ENCODE measurements around the gene PDGFD.

PDGFD gene

DNA sequence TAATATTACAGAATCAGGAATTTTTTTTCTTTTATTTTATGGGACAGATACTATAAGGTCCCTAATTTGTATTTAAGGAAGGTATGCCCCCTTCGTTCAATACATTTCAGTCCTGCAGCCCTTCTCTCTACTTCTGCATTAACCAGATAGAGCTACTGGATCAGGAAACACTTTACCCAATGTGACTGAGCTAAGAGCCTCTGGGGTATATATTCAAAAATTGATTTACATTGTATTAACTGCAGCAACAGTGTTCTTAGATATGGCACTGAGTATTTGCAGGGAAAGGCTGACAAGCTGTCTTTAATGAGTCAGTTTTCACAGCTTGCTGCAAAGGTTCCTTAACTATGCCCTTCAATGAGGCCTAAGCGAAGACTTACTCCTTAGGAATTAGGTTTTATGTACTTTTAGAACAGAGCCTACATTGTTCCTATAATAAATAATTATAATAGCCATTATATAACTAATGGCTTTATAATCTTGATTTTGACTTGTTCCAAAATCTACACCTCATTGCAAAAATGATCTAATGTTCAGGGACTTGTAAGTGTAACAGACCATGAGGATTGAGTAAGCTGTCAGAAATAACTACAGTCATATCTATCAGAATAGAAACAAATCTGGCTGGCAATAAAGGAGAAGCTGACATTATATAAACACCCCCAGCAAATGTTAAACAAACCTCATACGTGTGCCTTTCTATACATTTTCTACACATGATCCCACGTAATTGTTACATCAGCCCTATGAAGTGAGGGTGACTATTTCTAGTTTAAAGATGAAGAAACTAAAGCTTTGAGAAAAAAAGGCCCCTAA, 72.5 kb downstream of the PDGFD start:
- no peaks in the 10 kb centered on the region for H3K9me3 ChIP-seq (ENCODE audit: control insufficient read depth, insufficient read depth, low read length)
- no peaks in the 10 kb centered on the region for H3K27me3 ChIP-seq (ENCODE audit: control insufficient read depth, insufficient read depth, low read length)
- H3K9ac ChIP-seq (ENCODE audit: low read depth, low read length) = no peak overlapping the region
- H3K36me3 ChIP-seq (ENCODE audit: control insufficient read depth, insufficient read depth, low read length) = no peaks in the 10 kb centered on the region
- H3K4me3 ChIP-seq (ENCODE audit: low read depth, low read length) = no peak overlapping the region
- no peaks in the 10 kb centered on the region for H3K4me1 ChIP-seq (ENCODE audit: control insufficient read depth, insufficient read depth, low read length)

DNA sequence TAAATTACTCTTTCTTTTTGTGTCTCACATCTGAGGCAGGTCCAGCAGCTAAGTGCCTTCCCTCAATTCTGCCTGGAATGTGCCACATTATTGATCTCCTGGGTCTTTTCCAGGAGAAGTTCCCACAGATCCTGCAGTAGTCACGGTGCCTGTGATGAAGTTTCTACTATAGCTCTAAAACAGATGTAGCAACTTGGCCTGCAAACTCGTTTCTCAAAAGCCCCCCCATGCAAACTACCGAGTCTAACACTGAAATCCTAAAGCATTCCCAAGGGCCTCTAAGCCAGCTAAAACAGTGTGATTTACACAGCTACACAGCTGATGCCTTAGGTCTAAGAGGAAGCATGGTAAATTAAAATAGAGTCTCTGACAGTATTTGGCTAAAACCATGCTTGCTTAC, 73.2 kb downstream of the PDGFD start:
- no peaks in the 10 kb centered on the region for H3K4me1 ChIP-seq (ENCODE audit: control insufficient read depth, insufficient read depth, low read length)
- no peak overlapping the region for H3K9ac ChIP-seq (ENCODE audit: low read depth, low read length)
- H3K4me3 ChIP-seq (ENCODE audit: low read depth, low read length) = no peak overlapping the region
- no peaks in the 10 kb centered on the region for H3K9me3 ChIP-seq (ENCODE audit: control insufficient read depth, insufficient read depth, low read length)
- H3K27me3 ChIP-seq (ENCODE audit: control insufficient read depth, insufficient read depth, low read length) = no peaks in the 10 kb centered on the region
- no peaks in the 10 kb centered on the region for H3K36me3 ChIP-seq (ENCODE audit: control insufficient read depth, insufficient read depth, low read length)

DNA sequence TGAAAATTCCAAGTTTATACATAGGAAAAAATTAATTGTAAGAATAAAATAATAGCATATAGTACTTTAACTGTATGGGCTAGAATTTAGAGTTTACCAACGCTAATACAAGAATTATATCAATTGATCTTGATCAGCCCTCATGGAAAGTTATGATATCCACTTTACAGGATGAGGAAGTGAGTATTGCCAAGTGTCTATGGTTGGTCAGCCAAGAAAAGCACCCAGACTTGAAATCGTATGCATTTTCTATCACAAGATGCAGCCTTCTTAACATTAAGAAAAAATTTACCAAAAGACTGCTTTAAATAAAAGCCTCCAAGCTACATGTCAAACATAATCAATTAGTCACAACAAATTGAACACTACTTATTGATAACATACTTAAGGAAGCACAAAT, 74.5 kb downstream of the PDGFD start:
- Histone ChIP-seq H3K4me1 (ENCODE audit: control insufficient read depth, insufficient read depth, low read length) (no peaks in the 10 kb centered on the region), H3K9ac (ENCODE audit: low read depth, low read length) (no peak overlapping the region), H3K27me3 (ENCODE audit: control insufficient read depth, insufficient read depth, low read length) (no peaks in the 10 kb centered on the region), H3K4me3 (ENCODE audit: low read depth, low read length) (no peak overlapping the region), H3K9me3 (ENCODE audit: control insufficient read depth, insufficient read depth, low read length) (no peaks in the 10 kb centered on the region), H3K36me3 (ENCODE audit: control insufficient read depth, insufficient read depth, low read length) (no peaks in the 10 kb centered on the region)

DNA sequence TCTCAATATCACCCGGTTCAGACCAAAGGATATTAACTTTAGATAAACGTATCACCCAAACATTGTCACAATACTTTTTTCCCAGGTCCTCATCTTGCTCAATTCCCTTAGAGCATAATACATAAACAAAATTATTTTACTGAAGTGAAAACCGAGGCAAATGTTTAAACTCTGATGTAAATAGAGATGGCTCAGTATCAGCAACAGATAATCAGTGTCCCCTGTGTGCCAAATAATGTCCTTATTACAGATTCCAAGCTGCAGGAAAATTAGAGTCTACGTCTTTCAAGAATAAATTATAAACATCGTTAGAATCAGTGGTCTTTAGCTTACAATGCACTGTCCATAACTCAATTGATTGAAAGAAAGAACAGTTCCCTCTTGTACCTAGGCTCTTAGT, 77.3 kb downstream of the PDGFD start:
- no peaks in the 10 kb centered on the region for H3K4me1 ChIP-seq (ENCODE audit: control insufficient read depth, insufficient read depth, low read length)
- no peaks in the 10 kb centered on the region for H3K36me3 ChIP-seq (ENCODE audit: control insufficient read depth, insufficient read depth, low read length)
- H3K9ac ChIP-seq (ENCODE audit: low read depth, low read length) = no peak overlapping the region
- no peak overlapping the region for H3K4me3 ChIP-seq (ENCODE audit: low read depth, low read length)
- no peaks in the 10 kb centered on the region for H3K27me3 ChIP-seq (ENCODE audit: control insufficient read depth, insufficient read depth, low read length)
- no peaks in the 10 kb centered on the region for H3K9me3 ChIP-seq (ENCODE audit: control insufficient read depth, insufficient read depth, low read length)

- no peak overlapping the region for H3K4me3 ChIP-seq (ENCODE audit: low read depth, low read length)
- H3K4me1 ChIP-seq (ENCODE audit: control insufficient read depth, insufficient read depth, low read length) = no peaks in the 10 kb centered on the region
- H3K9me3 ChIP-seq (ENCODE audit: control insufficient read depth, insufficient read depth, low read length) = no peaks in the 10 kb centered on the region
- no peak overlapping the region for H3K9ac ChIP-seq (ENCODE audit: low read depth, low read length)
- no peaks in the 10 kb centered on the region for H3K27me3 ChIP-seq (ENCODE audit: control insufficient read depth, insufficient read depth, low read length)
- no peaks in the 10 kb centered on the region for H3K36me3 ChIP-seq (ENCODE audit: control insufficient read depth, insufficient read depth, low read length)
Observed at GRCh38 chr11:104078995-104079394, 85.0 kb downstream of the PDGFD start.

- H3K9ac ChIP-seq (ENCODE audit: low read depth, low read length) = no peak overlapping the region
- H3K4me1 ChIP-seq (ENCODE audit: control insufficient read depth, insufficient read depth, low read length) = no peaks in the 10 kb centered on the region
- H3K4me3 ChIP-seq (ENCODE audit: low read depth, low read length) = no peak overlapping the region
- H3K27me3 ChIP-seq (ENCODE audit: control insufficient read depth, insufficient read depth, low read length) = no peaks in the 10 kb centered on the region
- H3K36me3 ChIP-seq (ENCODE audit: control insufficient read depth, insufficient read depth, low read length) = no peaks in the 10 kb centered on the region
- no peaks in the 10 kb centered on the region for H3K9me3 ChIP-seq (ENCODE audit: control insufficient read depth, insufficient read depth, low read length)
Observed at GRCh38 chr11:104078245-104078644, 85.7 kb downstream of the PDGFD start.

DNA sequence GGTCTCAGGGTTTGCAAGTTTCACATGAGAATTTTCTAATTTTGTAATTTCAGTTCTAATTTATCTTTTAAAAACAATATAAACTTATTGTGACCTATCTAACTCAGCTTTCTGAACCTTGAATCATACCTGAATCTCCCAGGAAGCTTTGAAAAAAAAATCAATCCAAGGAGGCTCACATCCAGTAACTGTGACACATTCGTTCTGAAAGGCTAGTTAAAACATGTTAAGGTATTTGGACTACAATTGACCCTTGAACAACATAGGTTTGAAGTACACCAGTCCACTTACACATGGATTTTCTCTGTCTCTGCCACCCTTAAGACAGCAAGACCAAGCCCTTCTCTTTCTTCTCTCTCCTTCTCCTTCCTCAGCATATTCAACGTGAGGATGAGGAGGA, 87.5 kb downstream of the PDGFD start:
- Histone ChIP-seq H3K27me3 (ENCODE audit: control insufficient read depth, insufficient read depth, low read length) (no peaks in the 10 kb centered on the region), H3K4me3 (ENCODE audit: low read depth, low read length) (no peak overlapping the region), H3K9ac (ENCODE audit: low read depth, low read length) (no peak overlapping the region), H3K36me3 (ENCODE audit: control insufficient read depth, insufficient read depth, low read length) (no peaks in the 10 kb centered on the region), H3K9me3 (ENCODE audit: control insufficient read depth, insufficient read depth, low read length) (no peaks in the 10 kb centered on the region), H3K4me1 (ENCODE audit: control insufficient read depth, insufficient read depth, low read length) (no peaks in the 10 kb centered on the region)

DNA sequence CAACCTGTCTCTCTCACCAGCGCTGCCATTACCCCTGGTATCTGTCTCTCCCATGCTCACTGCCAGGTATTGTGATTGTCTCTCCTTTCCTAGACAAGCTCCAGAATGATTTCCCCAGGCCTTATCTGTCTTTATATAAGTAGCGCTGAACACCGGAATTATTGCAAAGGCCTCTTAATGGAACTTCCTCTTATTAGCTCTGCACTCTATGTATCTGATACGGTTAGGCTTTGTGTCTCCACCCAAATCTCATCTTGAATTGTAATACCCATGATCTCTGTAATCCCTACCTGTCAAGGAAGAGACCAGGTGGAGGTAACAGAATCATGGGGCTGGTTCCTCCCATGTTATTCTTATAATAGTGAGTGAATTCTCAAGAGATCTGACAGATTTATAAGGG, 88.2 kb downstream of the PDGFD start:
- Histone ChIP-seq H3K36me3 (ENCODE audit: control insufficient read depth, insufficient read depth, low read length) (no peaks in the 10 kb centered on the region), H3K9ac (ENCODE audit: low read depth, low read length) (no peak overlapping the region), H3K9me3 (ENCODE audit: control insufficient read depth, insufficient read depth, low read length) (no peaks in the 10 kb centered on the region), H3K27me3 (ENCODE audit: control insufficient read depth, insufficient read depth, low read length) (no peaks in the 10 kb centered on the region), H3K4me3 (ENCODE audit: low read depth, low read length) (no peak overlapping the region), H3K4me1 (ENCODE audit: control insufficient read depth, insufficient read depth, low read length) (no peaks in the 10 kb centered on the region)

- Histone ChIP-seq H3K36me3 (ENCODE audit: control insufficient read depth, insufficient read depth, low read length) (no peaks in the 10 kb centered on the region), H3K9ac (ENCODE audit: low read depth, low read length) (no peak overlapping the region), H3K27me3 (ENCODE audit: control insufficient read depth, insufficient read depth, low read length) (no peaks in the 10 kb centered on the region), H3K4me1 (ENCODE audit: control insufficient read depth, insufficient read depth, low read length) (no peaks in the 10 kb centered on the region), H3K9me3 (ENCODE audit: control insufficient read depth, insufficient read depth, low read length) (no peaks in the 10 kb centered on the region), H3K4me3 (ENCODE audit: low read depth, low read length) (no peak overlapping the region)
Observed at GRCh38 chr11:104075091-104075490, 88.9 kb downstream of the PDGFD start.

- no peaks in the 10 kb centered on the region for H3K4me1 ChIP-seq (ENCODE audit: control insufficient read depth, insufficient read depth, low read length)
- no peaks in the 10 kb centered on the region for H3K9me3 ChIP-seq (ENCODE audit: control insufficient read depth, insufficient read depth, low read length)
- H3K36me3 ChIP-seq (ENCODE audit: control insufficient read depth, insufficient read depth, low read length) = no peaks in the 10 kb centered on the region
- no peaks in the 10 kb centered on the region for H3K27me3 ChIP-seq (ENCODE audit: control insufficient read depth, insufficient read depth, low read length)
- H3K9ac ChIP-seq (ENCODE audit: low read depth, low read length) = no peak overlapping the region
- H3K4me3 ChIP-seq (ENCODE audit: low read depth, low read length) = no peak overlapping the region
Observed at GRCh38 chr11:104073950-104074705, 89.8 kb downstream of the PDGFD start.

DNA sequence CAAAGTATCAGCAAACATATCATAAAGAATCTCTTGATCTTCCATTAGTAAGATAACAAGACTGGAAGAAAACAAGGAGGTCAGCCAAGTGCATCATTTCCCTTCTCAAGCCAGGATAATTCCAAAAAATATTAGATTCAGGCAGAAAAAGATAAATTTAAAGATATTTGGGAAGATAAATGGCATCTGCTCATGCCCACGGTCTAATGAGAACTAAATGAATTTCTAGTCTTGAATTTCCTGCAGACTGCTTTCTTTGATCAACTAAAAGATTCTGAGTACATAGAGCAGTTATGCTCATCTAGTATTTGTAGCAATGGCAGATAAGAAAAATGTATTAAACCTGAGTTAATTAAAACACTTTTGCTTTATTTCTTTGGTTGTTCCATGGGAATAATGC, 96.4 kb downstream of the PDGFD start:
- no peaks in the 10 kb centered on the region for H3K9me3 ChIP-seq (ENCODE audit: control insufficient read depth, insufficient read depth, low read length)
- no peaks in the 10 kb centered on the region for H3K36me3 ChIP-seq (ENCODE audit: control insufficient read depth, insufficient read depth, low read length)
- no peaks in the 10 kb centered on the region for H3K27me3 ChIP-seq (ENCODE audit: control insufficient read depth, insufficient read depth, low read length)
- H3K4me3 ChIP-seq (ENCODE audit: low read depth, low read length) = no peak overlapping the region
- no peaks in the 10 kb centered on the region for H3K4me1 ChIP-seq (ENCODE audit: control insufficient read depth, insufficient read depth, low read length)
- no peak overlapping the region for H3K9ac ChIP-seq (ENCODE audit: low read depth, low read length)

- no peak overlapping the region for H3K9ac ChIP-seq (ENCODE audit: low read depth, low read length)
- no peaks in the 10 kb centered on the region for H3K36me3 ChIP-seq (ENCODE audit: control insufficient read depth, insufficient read depth, low read length)
- H3K27me3 ChIP-seq (ENCODE audit: control insufficient read depth, insufficient read depth, low read length) = no peaks in the 10 kb centered on the region
- no peaks in the 10 kb centered on the region for H3K4me1 ChIP-seq (ENCODE audit: control insufficient read depth, insufficient read depth, low read length)
- H3K9me3 ChIP-seq (ENCODE audit: control insufficient read depth, insufficient read depth, low read length) = no peaks in the 10 kb centered on the region
- H3K4me3 ChIP-seq (ENCODE audit: low read depth, low read length) = no peak overlapping the region
Observed at GRCh38 chr11:104064034-104064630, 99.8 kb downstream of the PDGFD start.
